GM12878 (cell line): ENCODE results near the gene YWHAQ. TPM values are rescaled to one million over a fixed set of nuclear protein-coding genes. Genes with fewer than 3 reads are reported as not detected.

ENCODE experiments used
- ATAC-seq: fragments of 200-7000 bp; cut with Tn5 transposase; 3 replicates; pipeline ENCODE4 v1.9.1; 2020; ENCODE audit warnings: mild to moderate bottlenecking, moderate library complexity
- BruUV-seq: library from RNA; stranded (reverse); fragments of 400-500 nt; replicated peaks from 2 replicates; lab custom pipeline; 2021; lab: Mats Ljungman, UMichigan
- CTCF ChIA-PET: fragments of 300-600 bp; sonication (Branson Sonifier 250); formaldehyde crosslinking; extraction: SDS; loops from one replicate; lab custom pipeline; 2021; ENCODE audit warnings: inconsistent platforms; lab: Yijun Ruan, JAX
- POLR2A ChIA-PET: fragments of 350-600 bp; formaldehyde crosslinking; extraction: SDS; loops from one replicate; lab custom pipeline; 2021; ENCODE audit warnings: inconsistent platforms; lab: Charles Lee
- RAD21 ChIA-PET: fragments of 300-600 bp; sonication (Branson Sonifier 250); formaldehyde crosslinking; loops from one replicate; lab custom pipeline; 2023; ENCODE audit warnings: antibody characterized with exemption; ENCODE audit not compliant: unreplicated experiment; lab: Charles Lee
- SMC1A ChIA-PET: fragments of 300-600 bp; sonication (Branson Sonifier 250); formaldehyde crosslinking; loops from one replicate; lab custom pipeline; 2023; ENCODE audit not compliant: unreplicated experiment, uncharacterized antibody; lab: Charles Lee
- DNase-seq: peaks from one replicate; pipeline ENCODE4 v3.0.0-alpha.2; 2011; ENCODE audit warnings: low read depth, low spot score
- FAIRE-seq: peaks from 3 replicates; lab custom pipeline; 2011; peaks lifted over from hg19 to GRCh38; lab: Jason Lieb, UNC
- H2AFZ ChIP-seq: 2 replicates; pipeline ENCODE4 v1.6.0; 2011; ENCODE audit warnings: low read depth, low read length, control low read depth; ENCODE audit not compliant: control insufficient read depth
- H3K27ac ChIP-seq: 2 replicates; pipeline ENCODE4 v1.5.1; 2011; ENCODE audit warnings: control low read depth; ENCODE audit not compliant: control insufficient read depth, insufficient read depth
- H3K27me3 ChIP-seq, 2 experiments: replicated peaks in 1 of 2; 2 replicates each; pipeline versions ENCODE4 v1.6.0 to v1.6.1; 2011; ENCODE audit warnings: low read length in 1 of 2; ENCODE audit not compliant: control insufficient read depth in 2 of 2, insufficient read depth in 2 of 2
- H3K36me3 ChIP-seq, 2 experiments: 2 replicates each; pipeline ENCODE4 v1.5.1; 2011; ENCODE audit warnings: low read length in 1 of 2; ENCODE audit not compliant: control insufficient read depth in 2 of 2, insufficient read depth in 2 of 2
- H3K4me1 ChIP-seq: 2 replicates; pipeline ENCODE4 v1.6.1; 2011; ENCODE audit warnings: mild to moderate bottlenecking, low read length, moderate library complexity, mixed read lengths; ENCODE audit not compliant: control insufficient read depth, insufficient read depth
- H3K4me2 ChIP-seq: 2 replicates; pipeline ENCODE4 v1.6.0; 2011; ENCODE audit warnings: control low read depth; ENCODE audit not compliant: control insufficient read depth, insufficient read depth
- H3K4me3 ChIP-seq: fragments of 200-600 bp; sonication (generic); 2 replicates; pipeline ENCODE4 v1.5.1; 2016
- H3K79me2 ChIP-seq: 2 replicates; pipeline ENCODE4 v1.6.0; 2011; ENCODE audit warnings: low read length; ENCODE audit not compliant: control insufficient read depth, insufficient read depth
- H3K9ac ChIP-seq: 2 replicates; pipeline ENCODE4 v1.8.0; 2011; ENCODE audit warnings: low read length, control low read depth, mixed read lengths; ENCODE audit not compliant: control insufficient read depth, insufficient read depth
- H3K9me3 ChIP-seq: replicated peaks from 3 replicates; pipeline ENCODE4 v1.5.1; 2011; ENCODE audit warnings: mild to moderate bottlenecking, low read length; ENCODE audit not compliant: control insufficient read depth, insufficient read depth
- H4K20me1 ChIP-seq: 2 replicates; pipeline ENCODE4 v1.6.0; 2011; ENCODE audit not compliant: control insufficient read depth, insufficient read depth
- BHLHE40 ChIP-seq, 2 experiments: fragments of 450-650 bp in 1 of 2; IDR thresholded peaks; 2 replicates each; pipeline ENCODE4 v1.6.1; 2011 to 2017; ENCODE audit warnings: low read depth in 2 of 2, borderline replicate concordance in 1 of 2, improper control_type of control experiment in 1 of 2, low read length in 1 of 2, mild to moderate bottlenecking in 1 of 2
- ETV6 ChIP-seq, 2 experiments: fragments of 450-650 bp in 1 of 2; IDR thresholded peaks in 1 of 2; conservative IDR thresholded peaks in 1 of 2; 2 replicates each; pipeline ENCODE4 v1.6.1; 2014; ENCODE audit warnings: antibody characterized with exemption in 1 of 2, borderline replicate concordance in 1 of 2, low read depth in 1 of 2, mild to moderate bottlenecking in 1 of 2, moderate library complexity in 1 of 2
- HDGF ChIP-seq: fragments of 450-650 bp; IDR thresholded peaks from 2 replicates; pipeline ENCODE4 v1.6.1; 2016; ENCODE audit warnings: antibody characterized with exemption
- MEF2A ChIP-seq: IDR thresholded peaks from 2 replicates; pipeline ENCODE4 v1.6.1; 2011; ENCODE audit warnings: low read depth, mild to moderate bottlenecking, low read length, moderate library complexity; ENCODE audit not compliant: insufficient read depth
- ZNF622 ChIP-seq: fragments of 450-650 bp; IDR thresholded peaks from 2 replicates; pipeline ENCODE4 v1.6.1; 2017; ENCODE audit warnings: mild to moderate bottlenecking, inconsistent platforms
- WGBS: methylation state at CpG from one replicate; pipeline ENCODE4 v1.1.6; 2016; ENCODE audit warnings: low lambda C conversion rate; ENCODE audit not compliant: insufficient replicate concordance, insufficient coverage; ENCODE audit errors: missing lambda C conversion rate; 5-methylcytosine and 5-hydroxymethylcytosine counted together
- in situ Hi-C: fragments of 300-500 bp; cut with MboI; formaldehyde crosslinking; loops from 9 replicates; pipeline ENCODE4 v1.14.3; 2018; ENCODE audit warnings: mixed read lengths
- intact Hi-C: fragments of 100-400 bp; cut with micrococcal nuclease; formaldehyde crosslinking; loops from one replicate; pipeline ENCODE4 v1.14.2; 2022; ENCODE audit not compliant: unreplicated experiment
- polyA plus RNA-seq, 11 experiments: library from polyadenylated mRNA; depleted of rRNA in 4 of 11; unstranded in 6 of 11; stranded (reverse) in 5 of 11; fragments of >200 nt; fragmentation: Nextera tagmentation in 4 of 11; fragmentation: Illumina TruSeq in 1 of 11; extraction: Ambion mirVana in 4 of 11; extraction: Trizol in 1 of 11; gene quantifications; 1 replicate in 1 of 11; 2 replicates in 10 of 11; pipeline versions ENCODE4 v1.2.1 to v1.2.3, GENCODE V29; 2011 to 2016; ENCODE audit warnings: inconsistent platforms in 2 of 11, missing spikeins in 2 of 11, low read depth in 1 of 11
- total RNA-seq, 4 experiments: library from RNA; depleted of rRNA in 3 of 4; stranded (reverse); fragments of >200 nt in 3 of 4; fragmentation: Illumina TruSeq in 1 of 4; extraction: Trizol in 1 of 4; gene quantifications; 2 replicates each; pipeline versions ENCODE4 v1.2.1 to v1.2.3, GENCODE V29; 2013 to 2021
- TF ChIP-seq, protein P1 (sequence below), 3 experiments: IDR thresholded peaks in 2 of 3; conservative IDR thresholded peaks in 1 of 3; 2 replicates each; pipeline ENCODE4 v1.5.1; 2011; ENCODE audit warnings: low read depth in 3 of 3, low read length in 3 of 3, mild to moderate bottlenecking in 3 of 3, control low read depth in 2 of 3, moderate library complexity in 2 of 3, inconsistent platforms in 1 of 3, mixed read lengths in 1 of 3; ENCODE audit not compliant: control insufficient read depth in 2 of 3, insufficient read depth in 1 of 3; ENCODE audit errors: extremely low read depth in 1 of 3
- TF ChIP-seq, protein P2 (sequence below): fragments of 450-650 bp; IDR thresholded peaks from 2 replicates; pipeline ENCODE4 v1.6.1; 2016; ENCODE audit warnings: mild to moderate bottlenecking

The YWHAQ gene
- total and polyA plus RNA-seq, 10 of the 15 experiments (the other 5 are each of a cell fraction or from before 2014, with no cell fraction given) = 63.0 to 515 (median 219) TPM

DNA sequence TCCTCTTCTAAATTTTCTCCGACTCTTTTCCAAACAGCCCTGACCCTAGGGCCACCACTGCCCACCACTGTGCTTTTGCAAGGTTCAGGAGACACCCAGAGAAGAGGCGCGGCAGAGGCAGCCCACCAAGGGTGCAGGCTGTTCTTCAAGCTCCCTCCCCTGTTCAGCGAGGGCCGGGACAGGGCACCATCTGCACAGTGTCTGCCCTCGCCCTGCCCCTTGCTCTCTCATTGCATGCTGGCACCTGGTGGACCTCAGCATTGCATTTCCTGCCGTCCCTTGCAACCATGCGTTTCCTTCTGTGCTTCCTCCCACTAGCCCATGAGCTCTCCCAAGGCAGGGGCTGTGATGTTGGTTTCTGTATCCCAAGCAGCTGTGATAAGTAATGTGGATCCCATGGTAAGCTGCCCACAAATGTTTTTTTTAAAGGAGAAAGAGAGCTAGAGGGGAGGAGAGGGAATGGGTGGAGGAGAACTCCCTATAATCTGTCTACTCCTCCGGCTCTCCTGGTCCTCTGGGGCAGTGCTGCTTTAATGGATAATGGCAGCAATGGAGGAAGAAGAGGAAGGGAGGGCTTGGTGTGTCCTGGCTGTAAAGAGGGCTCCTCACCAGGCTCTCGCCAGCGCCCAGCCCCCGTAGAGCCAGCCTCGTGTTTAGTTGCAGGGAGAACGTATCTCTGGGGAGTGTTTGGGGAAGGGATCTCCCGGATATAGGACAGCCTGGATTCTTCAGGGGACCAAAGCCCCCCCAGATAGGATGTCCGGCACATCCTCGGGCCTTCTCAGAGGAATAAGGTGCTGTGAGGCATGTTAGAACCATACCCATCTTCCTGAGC lies 15.6 kb upstream of the YWHAQ start:
- no TSS peak for BruUV-seq
- ChIA-PET SMC1A (interaction anchor here (0.7 to 1.1 kb wide), 3 partner anchors 11 to 17 kb away, joined by 3 read pairs; no protein-coding TSS in a partner anchor), RAD21 (no interaction called here), POLR2A (no interaction called here), CTCF (no interaction called here)
- DNase-seq (no peak), FAIRE-seq (no peak), ATAC-seq (no peak)
- intact Hi-C loops = no loop called here
- H3K4me1 ChIP-seq = peaks cover 22% of the 10 kb centered on the region
- H3K27ac ChIP-seq = no peak overlapping the region
- TF ChIP-seq, protein P1, sequence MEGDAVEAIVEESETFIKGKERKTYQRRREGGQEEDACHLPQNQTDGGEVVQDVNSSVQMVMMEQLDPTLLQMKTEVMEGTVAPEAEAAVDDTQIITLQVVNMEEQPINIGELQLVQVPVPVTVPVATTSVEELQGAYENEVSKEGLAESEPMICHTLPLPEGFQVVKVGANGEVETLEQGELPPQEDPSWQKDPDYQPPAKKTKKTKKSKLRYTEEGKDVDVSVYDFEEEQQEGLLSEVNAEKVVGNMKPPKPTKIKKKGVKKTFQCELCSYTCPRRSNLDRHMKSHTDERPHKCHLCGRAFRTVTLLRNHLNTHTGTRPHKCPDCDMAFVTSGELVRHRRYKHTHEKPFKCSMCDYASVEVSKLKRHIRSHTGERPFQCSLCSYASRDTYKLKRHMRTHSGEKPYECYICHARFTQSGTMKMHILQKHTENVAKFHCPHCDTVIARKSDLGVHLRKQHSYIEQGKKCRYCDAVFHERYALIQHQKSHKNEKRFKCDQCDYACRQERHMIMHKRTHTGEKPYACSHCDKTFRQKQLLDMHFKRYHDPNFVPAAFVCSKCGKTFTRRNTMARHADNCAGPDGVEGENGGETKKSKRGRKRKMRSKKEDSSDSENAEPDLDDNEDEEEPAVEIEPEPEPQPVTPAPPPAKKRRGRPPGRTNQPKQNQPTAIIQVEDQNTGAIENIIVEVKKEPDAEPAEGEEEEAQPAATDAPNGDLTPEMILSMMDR (IDR thresholded peaks at IDR 0.05 in 2 of 3, conservative IDR thresholded peaks at IDR 0.05 in 1 of 3; ENCODE audit: control insufficient read depth in 2 of 3, extremely low read depth in 1 of 3, insufficient read depth in 1 of 3, low read depth in 3 of 3, low read length in 3 of 3) = no peak
- TF ChIP-seq MEF2A = no peak
- TF ChIP-seq ETV6 (conservative IDR thresholded peaks at IDR 0.05 in 1 of 2, IDR thresholded peaks at IDR 0.05 in 1 of 2; ENCODE audit: borderline replicate concordance in 1 of 2, low read depth in 1 of 2) = no peak
- TF ChIP-seq HDGF = no peak
- TF ChIP-seq, protein P2, sequence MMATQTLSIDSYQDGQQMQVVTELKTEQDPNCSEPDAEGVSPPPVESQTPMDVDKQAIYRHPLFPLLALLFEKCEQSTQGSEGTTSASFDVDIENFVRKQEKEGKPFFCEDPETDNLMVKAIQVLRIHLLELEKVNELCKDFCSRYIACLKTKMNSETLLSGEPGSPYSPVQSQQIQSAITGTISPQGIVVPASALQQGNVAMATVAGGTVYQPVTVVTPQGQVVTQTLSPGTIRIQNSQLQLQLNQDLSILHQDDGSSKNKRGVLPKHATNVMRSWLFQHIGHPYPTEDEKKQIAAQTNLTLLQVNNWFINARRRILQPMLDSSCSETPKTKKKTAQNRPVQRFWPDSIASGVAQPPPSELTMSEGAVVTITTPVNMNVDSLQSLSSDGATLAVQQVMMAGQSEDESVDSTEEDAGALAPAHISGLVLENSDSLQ = no peak
- TF ChIP-seq ZNF622 = no peak
- no peak for TF ChIP-seq BHLHE40 (IDR thresholded peaks at IDR 0.05; ENCODE audit: borderline replicate concordance in 1 of 2, low read depth in 2 of 2, low read length in 1 of 2)
- no peaks in the 10 kb centered on the region; the same call in 2 of the 3 replicates for H3K9me3 ChIP-seq
- no peak overlapping the region for H3K4me3 ChIP-seq
- WGBS = 64% methylated on average over 17 of the region's 17 CpGs
- H3K9ac ChIP-seq = no peak overlapping the region
- in situ Hi-C loops = no loop called here
- H4K20me1 ChIP-seq = no peaks in the 10 kb centered on the region
- H3K36me3 ChIP-seq = no peaks in the 10 kb centered on the region
- peaks cover 1 to 3% of the 10 kb centered on the region in 2 experiments; a peak in 3 of 4 replicates for H3K27me3 ChIP-seq
- no peak overlapping the region for H3K4me2 ChIP-seq
- no peak overlapping the region for H2AFZ ChIP-seq
- no peaks in the 10 kb centered on the region for H3K79me2 ChIP-seq
